ENCODE measurements around the gene PLEKHG3. TPM values are rescaled to one million over a fixed set of nuclear protein-coding genes. Genes with fewer than 3 reads are reported as not detected.

The PLEKHG3 gene
- total RNA-seq, 1 donor from 2014 or later = 10.1 TPM

GRCh38 chr14:64659366-64659765 lies 44.9 kb upstream of the PLEKHG3 start:
- no peak for TF ChIP-seq CTCF (IDR thresholded peaks at IDR 0.05; ENCODE audit: partially characterized antibody, unreplicated experiment)
- Mint-ChIP-seq H3K4me3 (ENCODE audit: unreplicated experiment) (no peak overlapping the region), H3K27ac (ENCODE audit: unreplicated experiment) (no peak overlapping the region), H3K27me3 (ENCODE audit: unreplicated experiment) (peaks cover 3% of the 10 kb centered on the region), H3K36me3 (ENCODE audit: unreplicated experiment) (no peaks in the 10 kb centered on the region), H3K4me1 (ENCODE audit: low read depth, unreplicated experiment) (no peaks in the 10 kb centered on the region), H3K9me3 (ENCODE audit: unreplicated experiment) (no peaks in the 10 kb centered on the region)
- DNase-seq = no peak

GRCh38 chr14:64663174-64663573 lies 41.0 kb upstream of the PLEKHG3 start:
- H3K27me3 Mint-ChIP-seq (ENCODE audit: unreplicated experiment) = peaks cover 3% of the 10 kb centered on the region
- no peak for DNase-seq
- no peak overlapping the region for H3K27ac Mint-ChIP-seq (ENCODE audit: unreplicated experiment)
- no peaks in the 10 kb centered on the region for H3K4me1 Mint-ChIP-seq (ENCODE audit: low read depth, unreplicated experiment)
- no peaks in the 10 kb centered on the region for H3K36me3 Mint-ChIP-seq (ENCODE audit: unreplicated experiment)
- no peak overlapping the region for H3K4me3 Mint-ChIP-seq (ENCODE audit: unreplicated experiment)
- peaks cover 3% of the 10 kb centered on the region for H3K9me3 Mint-ChIP-seq (ENCODE audit: unreplicated experiment)
- TF ChIP-seq CTCF (IDR thresholded peaks at IDR 0.05; ENCODE audit: partially characterized antibody, unreplicated experiment) = no peak

GRCh38 chr14:64671591-64671990 lies 32.6 kb upstream of the PLEKHG3 start:
- no peak overlapping the region for H3K27ac Mint-ChIP-seq (ENCODE audit: unreplicated experiment)

GRCh38 chr14:64673316-64673715 lies 30.9 kb upstream of the PLEKHG3 start:
- Mint-ChIP-seq H3K27ac (ENCODE audit: unreplicated experiment) (no peak overlapping the region), H3K4me1 (ENCODE audit: low read depth, unreplicated experiment) (peaks cover 3% of the 10 kb centered on the region), H3K9me3 (ENCODE audit: unreplicated experiment) (peaks cover 5% of the 10 kb centered on the region), H3K4me3 (ENCODE audit: unreplicated experiment) (no peak overlapping the region), H3K27me3 (ENCODE audit: unreplicated experiment) (peaks cover 3% of the 10 kb centered on the region), H3K36me3 (ENCODE audit: unreplicated experiment) (no peaks in the 10 kb centered on the region)
- DNase-seq = no peak
- no peak for TF ChIP-seq CTCF (IDR thresholded peaks at IDR 0.05; ENCODE audit: partially characterized antibody, unreplicated experiment)

More at GRCh38 chr14:64671591-64671990, 32.6 kb upstream of the PLEKHG3 start:
- H3K4me3 Mint-ChIP-seq (ENCODE audit: unreplicated experiment) = no peak overlapping the region
- peaks cover 3% of the 10 kb centered on the region for H3K4me1 Mint-ChIP-seq (ENCODE audit: low read depth, unreplicated experiment)
- H3K9me3 Mint-ChIP-seq (ENCODE audit: unreplicated experiment) = peaks cover 3% of the 10 kb centered on the region
- H3K27me3 Mint-ChIP-seq (ENCODE audit: unreplicated experiment) = peaks cover 3% of the 10 kb centered on the region
- no peak for DNase-seq
- peak; percentile 61 for TF ChIP-seq CTCF (IDR thresholded peaks at IDR 0.05; ENCODE audit: partially characterized antibody, unreplicated experiment)
- H3K36me3 Mint-ChIP-seq (ENCODE audit: unreplicated experiment) = no peaks in the 10 kb centered on the region

- Mint-ChIP-seq H3K27me3 (ENCODE audit: unreplicated experiment) (peaks cover 3% of the 10 kb centered on the region), H3K9me3 (ENCODE audit: unreplicated experiment) (peaks cover 5% of the 10 kb centered on the region), H3K4me1 (ENCODE audit: low read depth, unreplicated experiment) (peaks cover 3% of the 10 kb centered on the region), H3K4me3 (ENCODE audit: unreplicated experiment) (no peak overlapping the region), H3K36me3 (ENCODE audit: unreplicated experiment) (no peaks in the 10 kb centered on the region), H3K27ac (ENCODE audit: unreplicated experiment) (no peak overlapping the region)
- no peak for TF ChIP-seq CTCF (IDR thresholded peaks at IDR 0.05; ENCODE audit: partially characterized antibody, unreplicated experiment)
- no peak for DNase-seq
Measured at GRCh38 chr14:64673748-64674147, 30.5 kb upstream of the PLEKHG3 start.
